ENCODE results near the gene COX6B1.
"Not testable (repeated sequence)": the region's sequence is repeated elsewhere in the genome, so short reads cannot be mapped to it uniquely, and the experiment has no call there.

Gene COX6B1

GRCh38 chr19:35671818-35672217 is 23.7 kb downstream of the COX6B1 start:
- no peak for DNase-seq (ENCODE audit: insufficient read length, low spot score)
- TF ChIP-seq POLR2AphosphoS5 (IDR thresholded peaks at IDR 0.05; ENCODE audit: low read depth, low read length) (no peak), TAF1 (IDR thresholded peaks at IDR 0.05; ENCODE audit: low read depth, low read length) (no peak), SPI1 (IDR thresholded peaks at IDR 0.05; ENCODE audit: low read depth, low read length) (no peak), POU2F2 (IDR thresholded peaks at IDR 0.05; ENCODE audit: low read depth, low read length) (no peak), PAX5 (IDR thresholded peaks at IDR 0.05; ENCODE audit: insufficient read depth, low read length, severe bottlenecking) (no peak), POLR2A (IDR thresholded peaks at IDR 0.05; ENCODE audit: low read depth, low read length) (no peak)

GRCh38 chr19:35673121-35673804 is 25.1 kb downstream of the COX6B1 start:
- FAIRE-seq = peak; percentile 83
- peak; percentile 46 for DNase-seq (ENCODE audit: insufficient read length, low spot score)
- TF ChIP-seq TAF1 (IDR thresholded peaks at IDR 0.05; ENCODE audit: low read depth, low read length) = no peak
- TF ChIP-seq POLR2AphosphoS5 (IDR thresholded peaks at IDR 0.05; ENCODE audit: low read depth, low read length) = no peak
- TF ChIP-seq PAX5 (IDR thresholded peaks at IDR 0.05; ENCODE audit: insufficient read depth, low read length, severe bottlenecking) = no peak
- no peak for TF ChIP-seq POLR2A (IDR thresholded peaks at IDR 0.05; ENCODE audit: low read depth, low read length)
- no peak for TF ChIP-seq POU2F2 (IDR thresholded peaks at IDR 0.05; ENCODE audit: low read depth, low read length)
- TF ChIP-seq SPI1 (IDR thresholded peaks at IDR 0.05; ENCODE audit: low read depth, low read length) = no peak

More at GRCh38 chr19:35671818-35672217, 23.7 kb downstream of the COX6B1 start:
- no peak for FAIRE-seq

DNA sequence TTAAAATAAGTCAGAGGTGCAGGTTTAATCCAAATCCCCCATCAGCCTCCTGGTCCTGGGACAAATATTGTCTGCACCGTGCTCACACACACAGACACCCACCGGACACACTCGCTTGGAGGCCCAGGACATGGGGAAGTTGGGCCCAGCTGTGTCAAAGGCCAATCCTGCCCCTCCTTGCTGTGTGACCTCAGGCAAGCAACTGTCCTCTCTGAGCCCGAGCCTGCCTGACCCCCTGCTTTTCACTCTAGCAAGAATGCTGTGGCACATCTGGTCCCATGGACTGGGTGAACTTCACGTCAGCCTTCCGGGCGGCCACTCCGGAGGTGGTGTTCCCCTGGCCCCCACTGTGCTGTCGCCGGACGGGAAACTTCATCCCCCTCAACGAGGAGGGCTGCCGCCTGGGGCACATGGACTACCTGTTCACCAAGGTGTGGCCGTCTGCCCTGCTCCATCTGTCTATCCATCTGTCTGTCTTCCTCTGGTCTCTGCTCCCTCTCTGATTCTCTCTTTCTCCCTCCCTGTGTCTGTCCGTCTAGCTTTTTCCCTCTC is 27.5 kb downstream of the COX6B1 start:
- DNase-seq (ENCODE audit: insufficient read length, low spot score) = no peak
- TF ChIP-seq POLR2AphosphoS5 (IDR thresholded peaks at IDR 0.05; ENCODE audit: low read depth, low read length) (no peak), POU2F2 (IDR thresholded peaks at IDR 0.05; ENCODE audit: low read depth, low read length) (no peak), TAF1 (IDR thresholded peaks at IDR 0.05; ENCODE audit: low read depth, low read length) (no peak), PAX5 (IDR thresholded peaks at IDR 0.05; ENCODE audit: insufficient read depth, low read length, severe bottlenecking) (no peak)
- no peak for FAIRE-seq

GRCh38 chr19:35689836-35690235 is 41.7 kb downstream of the COX6B1 start:
- no peak for FAIRE-seq

GRCh38 chr19:35691106-35691505 is 43.0 kb downstream of the COX6B1 start:
- not testable (repeated sequence) for DNase-seq (ENCODE audit: insufficient read length, low spot score); FAIRE-seq

More at GRCh38 chr19:35689836-35690235, 41.7 kb downstream of the COX6B1 start:
- no peak for DNase-seq (ENCODE audit: insufficient read length, low spot score)
- TF ChIP-seq PAX5 (IDR thresholded peaks at IDR 0.05; ENCODE audit: insufficient read depth, low read length, severe bottlenecking) (no peak), TAF1 (IDR thresholded peaks at IDR 0.05; ENCODE audit: low read depth, low read length) (no peak), SPI1 (IDR thresholded peaks at IDR 0.05; ENCODE audit: low read depth, low read length) (no peak), POU2F2 (IDR thresholded peaks at IDR 0.05; ENCODE audit: low read depth, low read length) (no peak), POLR2AphosphoS5 (IDR thresholded peaks at IDR 0.05; ENCODE audit: low read depth, low read length) (no peak), POLR2A (IDR thresholded peaks at IDR 0.05; ENCODE audit: low read depth, low read length) (no peak)

GRCh38 chr19:35692010-35692409 is 43.9 kb downstream of the COX6B1 start:
- DNase-seq (ENCODE audit: insufficient read length, low spot score) = no peak
- TF ChIP-seq POLR2AphosphoS5 (IDR thresholded peaks at IDR 0.05; ENCODE audit: low read depth, low read length) = no peak
- no peak for TF ChIP-seq POLR2A (IDR thresholded peaks at IDR 0.05; ENCODE audit: low read depth, low read length)
- no peak for TF ChIP-seq POU2F2 (IDR thresholded peaks at IDR 0.05; ENCODE audit: low read depth, low read length)
- no peak for TF ChIP-seq PAX5 (IDR thresholded peaks at IDR 0.05; ENCODE audit: insufficient read depth, low read length, severe bottlenecking)
- no peak for TF ChIP-seq TAF1 (IDR thresholded peaks at IDR 0.05; ENCODE audit: low read depth, low read length)
- no peak for TF ChIP-seq SPI1 (IDR thresholded peaks at IDR 0.05; ENCODE audit: low read depth, low read length)
- FAIRE-seq = no peak

- no peak for TF ChIP-seq TAF1 (IDR thresholded peaks at IDR 0.05; ENCODE audit: low read depth, low read length)
- DNase-seq (ENCODE audit: insufficient read length, low spot score) (no peak), FAIRE-seq (no peak)
Observed at GRCh38 chr19:35693422-35693821, 45.3 kb downstream of the COX6B1 start.

- DNase-seq (ENCODE audit: insufficient read length, low spot score) = peak; percentile 81
- TF ChIP-seq TAF1 (IDR thresholded peaks at IDR 0.05; ENCODE audit: low read depth, low read length) (no peak), POU2F2 (IDR thresholded peaks at IDR 0.05; ENCODE audit: low read depth, low read length) (peak; percentile 52; the same call in 1 of the 2 replicates), POLR2A (IDR thresholded peaks at IDR 0.05; ENCODE audit: low read depth, low read length) (no peak), POLR2AphosphoS5 (IDR thresholded peaks at IDR 0.05; ENCODE audit: low read depth, low read length) (no peak)
- peak; percentile 99 for FAIRE-seq
Observed at GRCh38 chr19:35693835-35694599, 45.9 kb downstream of the COX6B1 start.

GRCh38 chr19:35695895-35696422 is 47.8 kb downstream of the COX6B1 start:
- DNase-seq (ENCODE audit: insufficient read length, low spot score) (no peak), FAIRE-seq (no peak)
- no peak for TF ChIP-seq TAF1 (IDR thresholded peaks at IDR 0.05; ENCODE audit: low read depth, low read length)

DNA sequence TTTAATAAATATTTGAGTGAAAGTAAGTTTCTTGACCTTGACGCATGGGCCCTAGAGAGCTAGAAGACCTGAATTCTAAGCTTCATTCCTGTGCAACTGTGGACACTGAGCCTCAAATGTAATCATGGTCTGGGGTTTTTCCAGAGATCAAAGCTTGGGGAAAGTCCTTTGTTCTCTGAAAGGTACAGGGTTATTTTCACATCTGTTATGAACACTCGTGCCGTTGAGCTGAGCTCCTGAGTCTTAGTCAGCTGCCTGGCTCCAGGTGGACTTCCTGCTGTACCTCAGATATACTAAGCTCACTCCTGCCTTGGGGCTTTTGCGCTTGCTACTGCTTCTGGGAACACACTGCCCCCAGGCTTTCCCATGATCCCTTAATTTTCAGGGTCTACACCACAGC is 48.7 kb downstream of the COX6B1 start:
- no peak for DNase-seq (ENCODE audit: insufficient read length, low spot score)
- peak; percentile 16 for FAIRE-seq
- TF ChIP-seq SPI1 (IDR thresholded peaks at IDR 0.05; ENCODE audit: low read depth, low read length) (0 out of 2 replicates have a peak, but pooled peaks have one; percentile 7), PAX5 (IDR thresholded peaks at IDR 0.05; ENCODE audit: insufficient read depth, low read length, severe bottlenecking) (no peak)
